ENCODE data around the gene CHD2. TPM values are rescaled to one million over a fixed set of nuclear protein-coding genes. Genes with fewer than 3 reads are reported as not detected.

The CHD2 gene
- total RNA-seq, 2 donors from 2014 or later, result 63.9 to 70.0 TPM

- H3K27ac ChIP-seq, result no peak overlapping the region
- no peak for ATAC-seq
- no peak overlapping the region for H3K4me3 ChIP-seq
- intact Hi-C loops (cut with DNase I), result loop anchor here (5.0 to 10.0 kb wide), 2 partner anchors 941 to 1084 kb away; no protein-coding TSS in a partner anchor
- no peaks in the 10 kb centered on the region for H3K36me3 ChIP-seq (replicated peaks in 1 of 2; ENCODE audit: insufficient read depth in 1 of 2, low read depth in 2 of 2)
- peaks cover 33% of the 10 kb centered on the region for H3K4me1 ChIP-seq
- 92% methylated on average over 11 to 14 of the region's 14 CpGs for WGBS, 2 donors
- H3K27me3 ChIP-seq, result no peaks in the 10 kb centered on the region
- H3K9me3 ChIP-seq, result no peaks in the 10 kb centered on the region
- TF ChIP-seq POLR2A (IDR thresholded peaks at IDR 0.05) (no peak), CTCF (IDR thresholded peaks at IDR 0.05) (no peak)
- DNase-seq, result peak in 1 of 4 donors; percentile 7
Measured at GRCh38 chr15:93033434-93034045, 133.4 kb downstream of the CHD2 start.

- DNase-seq (peak in 1 of 4 donors; percentile 9), ATAC-seq (no peak)
- intact Hi-C loops (cut with DNase I), result loop anchor here (5.0 to 10.0 kb wide), 2 partner anchors 940 to 1083 kb away; no protein-coding TSS in a partner anchor
- no peaks in the 10 kb centered on the region for H3K36me3 ChIP-seq (replicated peaks in 1 of 2; ENCODE audit: insufficient read depth in 1 of 2, low read depth in 2 of 2)
- H3K4me1 ChIP-seq, result peaks cover 24% of the 10 kb centered on the region
- 75 to 80% methylated on average over 7 of the region's 7 CpGs for WGBS, 2 donors
- TF ChIP-seq POLR2A (IDR thresholded peaks at IDR 0.05) (no peak), CTCF (IDR thresholded peaks at IDR 0.05) (no peak)
- H3K9me3 ChIP-seq, result no peaks in the 10 kb centered on the region
- H3K4me3 ChIP-seq, result no peak overlapping the region
- no peak overlapping the region for H3K27ac ChIP-seq
- H3K27me3 ChIP-seq, result no peaks in the 10 kb centered on the region
Measured at GRCh38 chr15:93034512-93034911, 134.4 kb downstream of the CHD2 start.

GRCh38 chr15:93035092-93035915 is 135.2 kb downstream of the CHD2 start:
- Histone ChIP-seq H3K27ac (no peak overlapping the region), H3K4me3 (no peak overlapping the region), H3K9me3 (no peaks in the 10 kb centered on the region), H3K36me3 (replicated peaks in 1 of 2; ENCODE audit: insufficient read depth in 1 of 2, low read depth in 2 of 2) (no peaks in the 10 kb centered on the region), H3K4me1 (peaks cover 16% of the 10 kb centered on the region), H3K27me3 (no peaks in the 10 kb centered on the region)
- intact Hi-C loops (cut with DNase I), result loop anchor here (10.0 kb wide), 1 partner anchor 939 kb away; no protein-coding TSS in a partner anchor
- peak; percentile 9 for ATAC-seq
- DNase-seq, result peak in 1 of 4 donors; percentile 9
- TF ChIP-seq CTCF (IDR thresholded peaks at IDR 0.05), result no peak
- 69 to 70% methylated on average over 18 of the region's 18 CpGs for WGBS, 2 donors

- TF ChIP-seq CTCF (IDR thresholded peaks at IDR 0.05) (peak; percentile 57 to 82 (median 74)), POLR2A (IDR thresholded peaks at IDR 0.05) (no peak)
- intact Hi-C loops (cut with DNase I), result loop anchor here (10.0 kb wide), 1 partner anchor 939 kb away; no protein-coding TSS in a partner anchor
- H3K27ac ChIP-seq, result no peak overlapping the region
Measured at GRCh38 chr15:93035953-93036810, 136.1 kb downstream of the CHD2 start.

More at GRCh38 chr15:93035953-93036810, 136.1 kb downstream of the CHD2 start:
- DNase-seq (peak; percentile 58 to 62 (median 60)), ATAC-seq (peak; percentile 73)
- no peaks in the 10 kb centered on the region for H3K27me3 ChIP-seq
- peaks cover 9% of the 10 kb centered on the region for H3K4me1 ChIP-seq
- H3K9me3 ChIP-seq, result no peaks in the 10 kb centered on the region
- no peaks in the 10 kb centered on the region for H3K36me3 ChIP-seq (replicated peaks in 1 of 2; ENCODE audit: insufficient read depth in 1 of 2, low read depth in 2 of 2)
- WGBS, 2 donors, result 32 to 35% methylated on average over 15 to 30 of the region's 32 CpGs
- no peak overlapping the region for H3K4me3 ChIP-seq
